Measurements from ENCODE around the gene SMAD5. TPM values are rescaled to one million over a fixed set of nuclear protein-coding genes. Genes with fewer than 3 reads are reported as not detected.

The SMAD5 gene
- 35.0 and 37.3 TPM in 2 replicates for total RNA-seq

GRCh38 chr5:136132557-136133221, at the start of gene SMAD5:
Gene SMAD5, plus strand, starts transcription at chr5:136132845. Its CDS starts 20,916 bp downstream, at chr5:136153761.

GRCh38 chr5:136192526-136193321, 60.1 kb downstream of the SMAD5 start, which contains the start of gene SMIM32:
Gene SMIM32, minus strand, starts transcription at chr5:136193162. Its CDS starts 638 bp downstream, at chr5:136192524.

Other genes starting within 250 kb of the SMAD5 start
- not detected in 2 replicates for gene IL9, start 237.0 kb upstream of the SMAD5 start, total RNA-seq
- gene LECT2, start 177.9 kb upstream of the SMAD5 start, total RNA-seq: not detected in 2 replicates
- 1,832 and 2,186 TPM in 2 replicates for gene TGFBI, start 103.9 kb upstream of the SMAD5 start, total RNA-seq
- gene SMIM32, start 60.3 kb downstream of the SMAD5 start, total RNA-seq: not detected in 2 replicates
- not detected in 2 replicates for gene TRPC7, start 232.7 kb downstream of the SMAD5 start, total RNA-seq

All from smooth muscle cell of bladder (primary cell).